GM04504 (cell line): ENCODE measurements around the gene IQCK.

Source experiments
- DNase-seq: peaks from one replicate; pipeline ENCODE4 v3.0.0-alpha.2; 2012; ENCODE audit warnings: low read depth

Gene IQCK

GRCh38 chr16:19717314-19717713 lies 757 bp upstream of the IQCK start:
- no peak for DNase-seq

- DNase-seq: no peak
These were observed 524 bp downstream of the IQCK start for GRCh38 chr16:19718624-19718965.

- no peak for DNase-seq
These were observed 4.3 kb downstream of the IQCK start for GRCh38 chr16:19722269-19722952.

DNA sequence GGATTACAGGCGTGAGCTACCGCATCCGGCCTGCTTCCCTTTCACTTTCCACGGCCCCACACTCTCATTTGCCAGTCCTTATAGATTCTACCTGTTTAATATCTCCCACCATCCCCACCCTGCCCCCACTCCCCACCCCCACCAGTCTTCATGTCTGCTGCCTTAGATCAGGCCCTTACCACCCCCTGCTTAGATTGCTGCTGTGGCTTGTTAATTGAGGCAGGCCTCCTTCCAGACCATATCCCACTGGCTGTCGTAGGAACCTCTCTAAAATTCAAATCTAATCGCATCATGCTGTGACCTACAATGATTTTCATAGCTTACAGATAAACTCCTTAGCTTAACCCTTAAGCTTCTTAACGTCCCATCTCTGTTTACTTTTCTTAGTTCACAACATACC lies 4.9 kb downstream of the IQCK start:
- no peak for DNase-seq

DNA sequence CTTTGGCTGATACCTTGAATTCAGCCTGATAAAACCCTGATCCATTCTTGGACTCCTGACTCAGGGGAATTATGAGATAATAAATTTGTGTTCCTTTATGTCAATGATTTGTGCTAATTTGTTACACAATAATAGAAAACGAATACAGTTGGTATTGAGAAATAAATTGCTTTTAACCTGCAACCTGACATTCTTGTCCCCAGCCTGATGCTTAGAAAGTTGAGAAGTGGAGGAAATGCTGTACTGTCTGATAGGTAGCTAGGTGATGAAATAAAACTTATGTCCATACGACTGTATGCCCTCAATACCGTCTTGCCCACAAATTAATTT lies 10.5 kb downstream of the IQCK start:
- no peak for DNase-seq

DNA sequence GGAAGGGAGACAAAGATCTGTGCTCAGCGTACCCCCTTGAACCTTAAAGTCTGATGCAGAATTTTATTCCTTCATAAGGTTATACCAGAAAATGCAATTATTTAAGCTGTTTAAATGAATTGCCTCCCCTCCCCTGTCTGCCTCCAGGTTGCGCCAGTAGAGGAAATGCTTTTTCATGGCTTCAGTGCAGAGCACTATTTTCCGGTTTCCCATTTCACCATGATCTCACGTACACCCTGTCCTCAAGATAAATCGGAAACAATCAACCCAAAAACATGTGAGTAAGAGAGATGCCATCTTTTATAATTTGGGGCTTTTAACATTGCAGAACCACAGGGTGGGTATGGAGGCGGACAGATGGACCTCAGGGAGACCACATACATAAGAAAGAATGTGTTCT lies 15.5 kb downstream of the IQCK start:
- no peak for DNase-seq

- DNase-seq: no peak
These were observed 17.2 kb downstream of the IQCK start for GRCh38 chr16:19735074-19735867.

- DNase-seq: no peak
These were observed 19.4 kb downstream of the IQCK start for GRCh38 chr16:19737306-19738038.

DNA sequence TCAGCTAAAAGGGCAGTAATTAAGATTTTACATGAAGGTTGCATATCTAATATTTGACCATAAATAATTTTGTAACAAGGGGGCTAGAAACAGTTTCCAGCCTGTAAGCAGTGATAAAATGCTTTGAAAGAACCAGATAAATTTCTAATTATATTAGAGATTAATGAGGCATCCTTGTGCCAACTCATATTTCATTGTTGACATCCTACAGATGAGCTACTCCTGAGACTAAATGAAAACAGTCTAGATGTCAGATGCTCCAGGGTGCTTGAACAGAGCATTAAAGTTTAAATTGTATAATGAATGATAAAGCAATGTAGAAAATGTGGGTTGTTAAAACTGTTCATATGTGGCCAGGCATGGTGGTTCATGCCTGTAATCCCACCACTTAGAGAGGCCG lies 23.3 kb downstream of the IQCK start:
- DNase-seq: no peak

DNA sequence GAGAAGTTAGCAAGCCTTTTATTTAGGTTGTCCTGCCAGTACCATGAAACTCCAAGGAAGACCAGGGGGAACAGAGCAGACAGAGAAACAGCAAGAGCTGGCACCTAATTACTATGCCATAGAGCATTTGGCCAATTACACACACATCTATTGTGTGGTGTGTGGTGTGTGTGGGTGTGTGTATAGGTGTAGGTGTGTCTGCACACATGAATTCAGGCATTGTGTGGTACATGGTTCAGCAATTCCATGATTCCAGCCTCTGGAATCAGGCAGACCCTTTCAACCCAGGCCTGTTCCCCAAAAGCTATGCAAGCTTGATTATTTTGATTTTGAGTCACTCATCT lies 25.7 kb downstream of the IQCK start:
- no peak for DNase-seq

DNA sequence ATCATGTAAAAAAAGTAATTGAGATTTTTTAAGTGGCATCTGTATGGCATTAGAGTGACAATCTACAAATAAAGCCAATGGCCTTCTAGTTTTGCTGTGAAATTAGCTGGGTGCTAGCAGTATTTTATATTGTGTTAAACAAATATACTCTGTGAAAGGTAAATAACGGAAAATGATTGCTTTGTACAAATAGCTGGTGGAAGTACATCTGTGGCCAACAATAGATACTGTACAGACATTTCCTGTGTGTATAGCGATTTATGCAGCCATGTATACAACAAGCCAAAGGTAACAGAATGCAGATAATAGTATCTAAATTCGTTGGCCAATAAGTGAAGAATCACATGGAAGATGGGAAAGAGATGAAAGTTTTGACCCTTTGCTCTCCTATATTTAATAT lies 26.6 kb downstream of the IQCK start:
- DNase-seq: no peak

GRCh38 chr16:19745286-19746010 lies 27.4 kb downstream of the IQCK start:
- DNase-seq: peak; percentile 10

DNA sequence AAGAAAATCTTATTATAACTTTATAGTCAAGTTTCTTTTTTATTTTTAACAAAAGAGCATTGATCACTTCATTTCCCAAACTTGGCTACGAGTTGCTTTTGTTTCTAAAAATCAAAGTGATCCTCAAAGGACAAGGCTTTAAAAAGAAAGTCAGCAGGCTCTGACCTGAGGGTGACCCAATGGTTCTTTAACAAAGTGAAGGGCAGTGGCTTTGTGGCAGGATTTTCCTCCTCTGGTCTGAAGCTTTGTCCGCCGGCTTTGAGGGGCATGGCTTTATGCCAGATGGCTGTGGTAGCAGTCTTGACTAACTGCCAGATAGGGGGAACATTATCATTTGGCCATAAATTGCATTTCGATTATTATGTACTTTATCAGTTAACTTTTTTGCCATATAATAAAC lies 28.5 kb downstream of the IQCK start:
- DNase-seq: no peak

GRCh38 chr16:19748389-19749168 lies 30.5 kb downstream of the IQCK start:
- no peak for DNase-seq

DNA sequence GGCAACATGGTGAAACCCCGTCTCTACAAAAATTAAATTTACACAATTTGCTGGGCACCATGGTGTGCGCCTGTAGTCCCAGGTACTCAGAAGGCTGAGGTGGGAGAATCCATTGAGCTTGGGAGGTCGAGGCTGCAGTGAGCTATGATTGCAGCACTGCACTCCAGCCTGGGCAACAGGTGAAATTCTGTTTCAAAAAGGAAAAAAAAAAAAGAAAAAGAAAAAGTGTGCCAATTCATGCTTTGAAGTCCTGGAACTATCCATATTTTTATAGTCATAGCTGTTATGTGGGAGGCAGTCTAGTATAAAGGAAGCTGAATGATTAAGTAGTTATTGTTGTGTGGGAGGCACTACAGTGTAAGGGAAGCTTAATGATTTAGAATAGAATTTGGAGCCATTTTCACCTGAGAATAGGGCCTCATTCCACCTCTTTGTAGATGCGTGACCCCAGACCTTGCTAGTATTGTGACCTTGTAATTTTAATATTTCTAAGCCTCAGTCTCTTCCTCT lies 31.6 kb downstream of the IQCK start:
- DNase-seq: no peak

- DNase-seq: no peak
These were observed 33.7 kb downstream of the IQCK start for GRCh38 chr16:19751478-19752385.

GRCh38 chr16:19753815-19754643 lies 36.0 kb downstream of the IQCK start:
- no peak for DNase-seq

DNA sequence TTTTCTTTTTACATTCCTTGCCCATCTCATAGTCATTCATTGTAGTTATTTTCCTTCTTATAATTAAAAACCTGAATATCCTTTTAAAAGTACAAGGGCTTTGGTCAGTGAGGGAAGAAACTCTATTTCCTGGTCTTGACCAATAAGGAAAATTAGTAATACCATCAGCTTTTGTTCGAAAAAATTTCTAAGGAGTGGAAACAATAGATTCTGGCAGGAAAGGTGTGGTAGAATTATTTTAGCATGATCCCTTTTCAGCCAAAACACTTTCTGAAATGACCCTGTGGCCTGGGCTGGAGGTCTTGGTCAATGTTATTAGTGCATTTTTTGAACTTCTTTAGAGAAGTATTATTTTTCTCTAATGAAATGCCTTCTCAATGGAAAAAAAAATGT lies 36.6 kb downstream of the IQCK start:
- DNase-seq: no peak

DNA sequence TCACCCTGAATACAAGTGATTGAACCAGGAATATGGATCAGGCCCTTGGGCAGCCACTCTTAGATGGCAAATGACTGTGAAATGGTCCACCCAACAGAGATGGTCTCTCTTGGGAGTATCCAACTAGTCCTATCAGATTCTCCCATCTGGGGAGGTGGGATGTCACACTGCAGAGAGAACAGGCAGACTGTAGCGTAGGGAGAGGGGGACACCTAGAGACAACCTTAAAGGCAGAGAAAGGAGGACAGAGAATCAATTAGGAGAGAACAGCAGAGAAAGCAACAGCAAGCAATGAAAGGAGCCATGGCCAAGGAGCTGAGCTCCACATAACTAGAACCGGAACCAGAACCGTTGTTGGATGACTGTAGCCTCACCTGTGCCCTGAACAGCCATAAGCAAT lies 37.2 kb downstream of the IQCK start:
- no peak for DNase-seq

DNA sequence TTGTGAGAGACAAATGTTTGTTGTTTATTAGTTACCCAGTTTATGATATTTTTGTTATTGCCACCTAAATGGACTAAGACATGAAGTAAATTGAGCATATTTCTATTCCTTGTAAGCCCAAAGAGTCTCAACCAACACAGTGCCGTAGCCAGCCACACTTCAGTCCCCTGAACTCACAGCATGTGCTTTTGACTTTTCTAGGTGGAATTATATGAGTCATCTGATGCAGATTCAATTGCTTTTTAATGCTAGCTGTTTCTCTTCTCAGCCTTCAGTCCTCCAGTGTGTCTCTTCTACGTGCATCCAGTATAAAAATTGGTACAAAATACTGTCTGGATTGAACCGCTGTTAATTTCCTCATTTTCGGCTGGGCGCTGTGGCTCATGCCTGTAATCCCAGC lies 39.0 kb downstream of the IQCK start:
- no peak for DNase-seq
